ENCODE results near the gene HDAC9.
"Not testable (repeated sequence)": the region's sequence is repeated elsewhere in the genome, so short reads cannot be mapped to it uniquely, and the experiment has no call there.

The HDAC9 gene

DNA sequence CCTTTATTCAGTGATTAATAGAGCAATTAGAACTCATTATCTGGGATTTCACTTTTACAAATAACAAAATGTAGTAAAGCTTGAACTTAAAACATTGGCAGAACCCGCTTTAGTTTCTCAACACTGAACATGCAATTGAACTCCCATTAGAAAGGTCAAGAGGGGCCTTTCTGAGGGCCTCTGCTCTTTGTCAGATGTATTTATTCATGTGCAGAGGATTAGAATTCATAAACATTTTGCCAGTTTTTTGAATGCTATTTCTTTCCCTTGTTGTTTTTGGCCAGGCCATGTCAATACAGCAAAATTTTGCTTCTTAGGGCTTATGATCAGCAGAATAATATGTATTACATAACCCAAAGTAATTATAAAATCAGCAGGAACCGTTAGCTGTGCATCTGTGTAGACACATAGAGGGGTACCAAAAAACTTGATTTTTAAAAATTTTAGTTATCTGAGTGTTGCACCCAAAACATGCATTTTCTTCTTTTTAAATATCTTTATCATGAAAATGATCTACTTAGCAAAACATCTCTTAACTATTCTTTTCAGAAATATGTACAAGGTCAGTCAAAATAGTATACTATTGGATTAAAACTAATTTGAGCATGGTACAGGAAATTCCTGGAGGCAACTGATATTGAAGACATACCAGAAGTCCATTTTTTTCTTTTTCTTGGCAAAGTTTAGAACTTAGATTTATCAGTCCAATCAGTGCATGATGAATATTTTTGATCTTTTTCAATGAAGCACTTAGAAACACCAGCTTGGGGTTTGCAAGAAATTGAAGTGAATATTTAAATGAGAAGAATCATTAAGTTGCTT lies 444.4 kb downstream of the HDAC9 start:
- no peak for DNase-seq (ENCODE audit: low read depth in 3 of 3, low spot score in 1 of 3)

DNA sequence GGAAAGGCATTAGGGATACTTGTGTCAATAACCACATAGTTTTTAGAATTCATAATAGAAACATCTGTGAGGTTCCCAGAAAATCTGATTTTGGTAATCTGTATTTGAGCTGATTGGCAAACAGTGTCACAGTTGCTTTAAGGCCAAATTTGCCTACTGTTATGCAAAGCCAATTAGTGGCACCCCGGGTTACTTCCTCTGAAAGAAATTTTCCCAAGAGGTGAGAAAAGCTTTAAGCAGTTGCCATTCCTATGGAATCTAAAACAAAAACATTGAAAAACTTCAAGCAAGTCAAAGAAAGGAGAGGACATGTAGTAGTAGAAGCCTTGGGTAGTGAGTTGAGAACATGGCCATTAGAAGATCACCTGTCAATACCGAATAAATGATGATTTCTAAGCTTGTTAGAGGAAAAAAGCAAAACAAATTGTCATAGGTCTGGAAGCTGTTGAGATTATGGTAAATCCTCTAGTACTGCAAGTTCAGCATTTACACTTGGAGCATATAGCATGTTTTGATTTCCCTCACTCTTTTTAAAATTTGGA lies 445.1 kb downstream of the HDAC9 start:
- DNase-seq (ENCODE audit: low read depth in 3 of 3, low spot score in 1 of 3): no peak

- no peak for DNase-seq (ENCODE audit: low read depth in 3 of 3, low spot score in 1 of 3)
Observed at GRCh38 chr7:18941207-18941606, 445.7 kb downstream of the HDAC9 start.

- DNase-seq (ENCODE audit: low read depth in 3 of 3, low spot score in 1 of 3): no peak
Observed at GRCh38 chr7:18948521-18948920, 453.0 kb downstream of the HDAC9 start.

DNA sequence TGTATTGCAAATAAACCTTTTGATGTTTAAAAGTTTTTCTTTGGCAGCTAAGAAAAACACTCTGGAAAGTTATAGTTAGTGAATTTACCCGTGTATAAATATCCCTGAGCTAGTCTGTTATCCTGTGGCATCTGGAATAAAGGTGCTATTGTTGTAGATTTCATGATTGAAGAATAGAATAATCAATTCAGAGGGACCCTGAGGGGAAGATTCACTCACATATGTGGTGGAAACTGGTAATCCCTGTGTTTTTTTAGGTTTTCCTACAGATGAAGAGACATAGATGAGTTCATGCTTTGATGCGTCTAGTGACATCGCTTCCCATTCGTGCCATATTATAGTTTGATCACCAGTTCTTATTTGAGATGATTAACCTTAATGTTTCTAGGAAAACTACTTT lies 457.3 kb downstream of the HDAC9 start:
- no peak for DNase-seq (ENCODE audit: low read depth in 3 of 3, low spot score in 1 of 3)

- DNase-seq (ENCODE audit: low read depth in 3 of 3, low spot score in 1 of 3): no peak
Observed at GRCh38 chr7:18958627-18959026, 463.1 kb downstream of the HDAC9 start.

DNA sequence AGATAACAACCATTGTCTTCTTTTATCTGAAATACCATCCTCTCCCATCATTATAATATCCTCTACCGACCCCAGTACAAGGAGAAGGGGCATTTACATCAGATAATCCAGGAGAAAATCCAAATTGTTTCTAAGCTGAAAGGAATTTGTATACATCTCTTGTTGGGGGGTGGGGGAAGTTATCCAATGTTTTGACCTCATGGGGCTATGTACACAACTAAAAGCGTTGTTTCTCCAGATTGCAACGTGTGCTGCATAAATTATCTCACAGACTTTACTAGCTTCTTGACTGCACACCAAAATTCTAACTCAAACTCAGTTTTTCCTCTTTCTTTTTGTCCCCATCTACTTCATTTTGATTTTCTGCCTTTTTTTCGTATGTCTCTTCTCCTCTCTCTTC lies 465.2 kb downstream of the HDAC9 start:
- no peak for DNase-seq (ENCODE audit: low read depth in 3 of 3, low spot score in 1 of 3)

GRCh38 chr7:18962031-18962430 lies 466.5 kb downstream of the HDAC9 start:
- DNase-seq (ENCODE audit: low read depth in 3 of 3, low spot score in 1 of 3): no peak

GRCh38 chr7:18965657-18966056 lies 470.1 kb downstream of the HDAC9 start:
- no peak for DNase-seq (ENCODE audit: low read depth in 3 of 3, low spot score in 1 of 3)

GRCh38 chr7:18967755-18968154 lies 472.2 kb downstream of the HDAC9 start:
- DNase-seq (ENCODE audit: low read depth in 3 of 3, low spot score in 1 of 3): not testable (repeated sequence)

DNA sequence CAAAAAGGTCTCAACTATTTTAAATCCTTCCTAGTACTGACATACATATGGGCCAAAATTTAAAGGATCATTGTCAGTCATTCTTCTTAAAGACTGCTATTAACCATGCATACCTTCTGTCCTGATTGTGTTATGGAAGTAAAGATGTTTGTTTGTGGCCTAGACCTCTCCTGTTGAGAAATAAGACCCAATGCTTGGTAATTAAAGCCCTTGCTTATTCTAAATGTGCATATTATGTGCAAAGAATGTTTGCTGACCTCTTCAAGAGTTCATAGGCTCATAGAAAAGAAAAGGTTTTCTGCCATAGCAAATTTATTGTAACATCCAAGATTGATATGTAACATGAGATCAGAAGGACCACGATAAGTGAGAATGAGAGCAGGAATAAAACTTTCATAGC lies 476.3 kb downstream of the HDAC9 start:
- no peak for DNase-seq (ENCODE audit: low read depth in 3 of 3, low spot score in 1 of 3)

GRCh38 chr7:18974803-18975202 lies 479.3 kb downstream of the HDAC9 start:
- DNase-seq (ENCODE audit: low read depth in 3 of 3, low spot score in 1 of 3): no peak

GRCh38 chr7:18975276-18975675 lies 479.7 kb downstream of the HDAC9 start:
- DNase-seq (ENCODE audit: low read depth in 3 of 3, low spot score in 1 of 3): no peak

GRCh38 chr7:18975689-18976280 lies 480.2 kb downstream of the HDAC9 start:
- DNase-seq (ENCODE audit: low read depth in 3 of 3, low spot score in 1 of 3): no peak

- DNase-seq (ENCODE audit: low read depth in 3 of 3, low spot score in 1 of 3): no peak
Observed at GRCh38 chr7:18976715-18977471, 481.3 kb downstream of the HDAC9 start.

GRCh38 chr7:18978108-18978495 lies 482.6 kb downstream of the HDAC9 start:
- DNase-seq (ENCODE audit: low read depth in 3 of 3, low spot score in 1 of 3): no peak

GRCh38 chr7:18990700-18991099 lies 495.2 kb downstream of the HDAC9 start:
- not testable (repeated sequence) for DNase-seq (ENCODE audit: low read depth in 3 of 3, low spot score in 1 of 3)

DNA sequence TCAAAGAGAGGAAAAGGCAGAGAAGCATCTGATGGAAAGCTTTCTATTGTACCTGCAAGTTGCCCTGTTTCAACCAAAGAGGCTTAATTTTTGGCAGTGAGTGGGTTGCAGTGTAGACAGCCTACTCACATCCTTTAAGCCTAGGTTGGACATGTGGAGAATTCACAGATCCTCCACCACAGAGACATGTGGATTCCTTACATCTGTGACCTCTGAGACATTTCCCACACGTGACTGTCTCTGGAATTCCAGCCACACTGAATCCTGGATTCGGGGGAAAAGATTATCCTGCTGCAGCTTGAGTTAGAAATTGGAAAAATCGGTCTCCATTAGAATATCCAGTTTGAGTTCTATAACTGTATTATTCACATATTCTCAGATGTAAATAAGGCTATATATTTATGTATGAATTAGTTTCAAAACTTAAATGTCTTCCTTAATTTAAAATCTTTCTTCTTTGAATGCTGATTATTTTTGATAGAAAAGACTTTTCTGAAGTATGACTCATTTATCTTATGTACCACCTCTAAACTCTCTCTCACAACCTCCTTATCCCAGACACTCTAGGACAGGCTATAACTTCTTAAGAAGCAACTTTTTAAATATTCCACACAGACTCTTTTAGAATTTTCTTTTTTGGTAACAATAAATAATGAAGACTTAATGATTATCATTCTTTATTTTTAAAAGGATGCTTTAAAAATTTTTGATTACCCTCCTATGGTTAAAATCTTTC lies 498.6 kb downstream of the HDAC9 start:
- DNase-seq (ENCODE audit: low read depth in 3 of 3, low spot score in 1 of 3): no peak

- DNase-seq (ENCODE audit: low read depth in 3 of 3, low spot score in 1 of 3): no peak
Observed at GRCh38 chr7:18995270-18995671, 499.7 kb downstream of the HDAC9 start.

- no peak for DNase-seq (ENCODE audit: low read depth in 3 of 3, low spot score in 1 of 3)
Observed at GRCh38 chr7:18995811-18996426, 500.4 kb downstream of the HDAC9 start.

- DNase-seq (ENCODE audit: low read depth in 3 of 3, low spot score in 1 of 3): no peak
Observed at GRCh38 chr7:18996583-18996982, 501.0 kb downstream of the HDAC9 start.

Data from stimulated activated CD4-positive, alpha-beta T cell treated with anti-CD3 and anti-CD28 coated beads, TNF-alpha, amount 100 ng/mL, for 1 hour (primary cell).